GM13977 (cell line): ENCODE results near the gene IL10.

ENCODE experiments used
- DNase-seq: peaks from one replicate; pipeline ENCODE4 v3.0.0; 2012; ENCODE audit warnings: low spot score
- in situ Hi-C: fragments of 300-500 bp; cut with MboI; formaldehyde crosslinking; loops from one replicate; pipeline ENCODE4 v1.12.0; 2022; ENCODE audit warnings: low sequenced_read_pairs, low pct_unique_long_range_greater_than_20kb, mixed read lengths, inconsistent platforms; ENCODE audit not compliant: unreplicated experiment
- TF ChIP-seq, protein P1 (sequence below): IDR thresholded peaks from 2 replicates; pipeline ENCODE4 v1.5.1; 2012; ENCODE audit warnings: mild to moderate bottlenecking, control low read depth; ENCODE audit not compliant: insufficient read depth; ENCODE audit errors: extremely low read depth, missing control alignments

The IL10 gene

GRCh38 chr1:206808615-206809014 is 36.3 kb upstream of the IL10 start:
- in situ Hi-C loops = loop anchor here (5.0 kb wide), 2 partner anchors 71 to 104 kb away; no protein-coding TSS in a partner anchor

GRCh38 chr1:206805357-206805756 is 33.1 kb upstream of the IL10 start:
- TF ChIP-seq, protein P1, sequence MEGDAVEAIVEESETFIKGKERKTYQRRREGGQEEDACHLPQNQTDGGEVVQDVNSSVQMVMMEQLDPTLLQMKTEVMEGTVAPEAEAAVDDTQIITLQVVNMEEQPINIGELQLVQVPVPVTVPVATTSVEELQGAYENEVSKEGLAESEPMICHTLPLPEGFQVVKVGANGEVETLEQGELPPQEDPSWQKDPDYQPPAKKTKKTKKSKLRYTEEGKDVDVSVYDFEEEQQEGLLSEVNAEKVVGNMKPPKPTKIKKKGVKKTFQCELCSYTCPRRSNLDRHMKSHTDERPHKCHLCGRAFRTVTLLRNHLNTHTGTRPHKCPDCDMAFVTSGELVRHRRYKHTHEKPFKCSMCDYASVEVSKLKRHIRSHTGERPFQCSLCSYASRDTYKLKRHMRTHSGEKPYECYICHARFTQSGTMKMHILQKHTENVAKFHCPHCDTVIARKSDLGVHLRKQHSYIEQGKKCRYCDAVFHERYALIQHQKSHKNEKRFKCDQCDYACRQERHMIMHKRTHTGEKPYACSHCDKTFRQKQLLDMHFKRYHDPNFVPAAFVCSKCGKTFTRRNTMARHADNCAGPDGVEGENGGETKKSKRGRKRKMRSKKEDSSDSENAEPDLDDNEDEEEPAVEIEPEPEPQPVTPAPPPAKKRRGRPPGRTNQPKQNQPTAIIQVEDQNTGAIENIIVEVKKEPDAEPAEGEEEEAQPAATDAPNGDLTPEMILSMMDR = no peak
- in situ Hi-C loops = loop anchor here (5.0 kb wide), 2 partner anchors 68 to 107 kb away; no protein-coding TSS in a partner anchor
- DNase-seq = no peak

More at GRCh38 chr1:206808615-206809014, 36.3 kb upstream of the IL10 start:
- no peak for DNase-seq
- TF ChIP-seq, protein P1 = peak; percentile 68

GRCh38 chr1:206804156-206804737 is 32.0 kb upstream of the IL10 start:
- TF ChIP-seq, protein P1 = no peak
- no peak for DNase-seq
- in situ Hi-C loops = no loop called here

DNA sequence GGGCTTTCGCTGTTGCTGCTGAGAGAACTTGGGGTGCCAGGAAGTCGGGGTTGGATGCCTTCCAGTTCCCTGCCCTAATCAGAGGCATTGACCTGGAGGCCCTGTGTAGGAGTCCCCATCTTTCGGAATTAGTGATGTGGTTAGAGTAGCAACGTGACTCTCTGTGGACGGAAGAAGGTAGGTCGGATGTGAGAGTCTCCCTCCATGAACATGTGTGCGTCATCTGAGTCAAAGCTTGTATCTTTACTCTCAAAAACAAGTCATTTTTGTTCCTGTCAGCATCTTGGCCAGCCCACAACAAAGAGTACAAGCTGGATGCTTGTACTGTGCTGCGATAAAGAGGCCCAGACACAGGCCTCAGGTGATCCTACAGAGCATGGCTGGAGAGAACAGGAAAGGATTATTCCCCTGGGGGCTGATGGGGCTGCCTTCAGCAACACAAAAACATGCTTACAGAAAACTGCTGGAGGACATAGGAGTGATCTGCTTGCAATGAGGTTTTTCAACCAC is 31.0 kb upstream of the IL10 start:
- in situ Hi-C loops = no loop called here
- peak; percentile 67 for DNase-seq
- TF ChIP-seq, protein P1 = no peak

- TF ChIP-seq, protein P1 = no peak
- in situ Hi-C loops = no loop called here
- no peak for DNase-seq
These were observed 30.1 kb upstream of the IL10 start for GRCh38 chr1:206802401-206802800.

DNA sequence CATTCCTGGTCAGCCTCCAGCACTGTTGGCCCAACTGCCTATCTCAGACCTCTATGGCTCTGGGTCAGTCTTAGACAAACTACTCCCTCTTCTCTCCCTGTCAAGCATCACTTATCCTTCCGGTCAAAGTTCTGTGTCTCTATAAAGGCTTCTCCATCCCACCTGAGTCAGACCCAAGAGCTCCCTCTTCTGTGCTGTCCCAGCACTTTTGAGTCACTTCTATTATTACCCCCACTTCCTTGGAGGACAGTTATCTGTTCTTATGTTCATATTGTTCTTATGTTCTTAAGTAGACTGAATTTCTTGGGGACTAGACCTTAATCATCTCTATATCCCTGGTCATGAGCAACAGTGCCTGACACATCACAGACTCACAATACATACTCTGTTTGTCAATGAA is 29.2 kb upstream of the IL10 start:
- TF ChIP-seq, protein P1 = peak; percentile 36
- DNase-seq = no peak
- in situ Hi-C loops = no loop called here
